DOHH2 (cell line): ENCODE results near the gene LRRN3.

Source experiments
- H3F3A ChIP-seq: fragments of 200-600 bp; sonication (generic), shearing (Covaris generic); 2 replicates; pipeline ENCODE4 v1.6.0; 2016; ENCODE audit warnings: antibody characterized with exemption, mild to moderate bottlenecking; ENCODE audit not compliant: control insufficient read depth, insufficient read depth
- H3K27ac ChIP-seq: fragments of 200-600 bp; sonication (generic); 2 replicates; pipeline ENCODE4 v1.5.1; 2014; ENCODE audit warnings: low read depth, mild to moderate bottlenecking, low read length, moderate library complexity
- H3K27me3 ChIP-seq: fragments of 200-600 bp; sonication (generic); 2 replicates; pipeline ENCODE4 v1.6.1; 2014; ENCODE audit warnings: mild to moderate bottlenecking, low read length, mixed read lengths; ENCODE audit not compliant: control insufficient read depth
- H3K36me3 ChIP-seq: fragments of 200-600 bp; sonication (generic); 2 replicates; pipeline ENCODE4 v1.6.1; 2014; ENCODE audit warnings: mild to moderate bottlenecking, low read length, moderate library complexity, mixed read lengths; ENCODE audit not compliant: control insufficient read depth
- H3K4me1 ChIP-seq: fragments of 200-600 bp; sonication (generic); 2 replicates; pipeline ENCODE4 v1.6.1; 2014; ENCODE audit warnings: mild to moderate bottlenecking, low read length, mixed read lengths; ENCODE audit not compliant: control insufficient read depth
- H3K4me2 ChIP-seq: fragments of 200-600 bp; sonication (generic); 2 replicates; pipeline ENCODE4 v1.6.0; 2014; ENCODE audit warnings: mild to moderate bottlenecking, low read length, moderate library complexity
- H3K4me3 ChIP-seq: fragments of 200-600 bp; sonication (generic); 2 replicates; pipeline ENCODE4 v1.5.1; 2014; ENCODE audit warnings: mild to moderate bottlenecking, low read length, mixed read lengths
- H3K79me2 ChIP-seq: fragments of 200-600 bp; sonication (generic); 2 replicates; pipeline ENCODE4 v1.6.1; 2014; ENCODE audit warnings: mild to moderate bottlenecking, low read length, mixed read lengths; ENCODE audit not compliant: control insufficient read depth
- H3K9me2 ChIP-seq: fragments of 200-600 bp; sonication (generic); replicated peaks from 2 replicates; pipeline ENCODE4 v1.6.1; 2014; ENCODE audit warnings: mild to moderate bottlenecking, low read length, mixed read lengths; ENCODE audit not compliant: control insufficient read depth
- H3K9me3 ChIP-seq: fragments of 200-600 bp; sonication (generic); 2 replicates; pipeline ENCODE4 v1.6.1; 2014; ENCODE audit warnings: antibody characterized with exemption, low read length, mixed read lengths; ENCODE audit not compliant: control insufficient read depth, insufficient read depth
- H4K20me1 ChIP-seq: fragments of 200-600 bp; sonication (generic); 2 replicates; pipeline ENCODE4 v1.6.0; 2014; ENCODE audit warnings: low read depth, mild to moderate bottlenecking, antibody characterized with exemption, low read length, moderate library complexity; ENCODE audit not compliant: control insufficient read depth, insufficient read depth
- CTCF ChIP-seq: fragments of 200-600 bp; sonication (generic); IDR thresholded peaks from one replicate; pipeline ENCODE4 v1.5.1; 2014; ENCODE audit warnings: antibody characterized with exemption, mild to moderate bottlenecking, low read depth, low read length; ENCODE audit not compliant: poor library complexity, severe bottlenecking
- EZH2phosphoT487 ChIP-seq: fragments of 200-600 bp; sonication (generic); IDR thresholded peaks from 2 replicates; pipeline ENCODE4 v1.6.1; 2017; ENCODE audit warnings: borderline replicate concordance, mild to moderate bottlenecking, antibody characterized with exemption, low read length, moderate library complexity, mixed read lengths

LRRN3 gene

GRCh38 chr7:111101856-111102646 is 11.1 kb downstream of the LRRN3 start:
- Histone ChIP-seq H3K36me3 (no peaks in the 10 kb centered on the region), H3K79me2 (no peaks in the 10 kb centered on the region), H3K9me3 (no peaks in the 10 kb centered on the region), H3K9me2 (no peaks in the 10 kb centered on the region), H3K27ac (no peak overlapping the region), H3K4me3 (no peak overlapping the region), H3K4me2 (no peak overlapping the region), H3F3A (no peaks in the 10 kb centered on the region), H3K4me1 (peaks cover 21% of the 10 kb centered on the region), H4K20me1 (no peaks in the 10 kb centered on the region), H3K27me3 (no peaks in the 10 kb centered on the region)
- TF ChIP-seq EZH2phosphoT487 (no peak), CTCF (no peak)

GRCh38 chr7:111103136-111103535 is 12.2 kb downstream of the LRRN3 start:
- Histone ChIP-seq H3K79me2 (no peaks in the 10 kb centered on the region), H3K36me3 (no peaks in the 10 kb centered on the region), H3K27ac (no peak overlapping the region), H3K9me3 (no peaks in the 10 kb centered on the region), H3K4me3 (no peak overlapping the region), H4K20me1 (no peaks in the 10 kb centered on the region), H3K4me2 (no peak overlapping the region), H3K4me1 (peaks cover 21% of the 10 kb centered on the region), H3F3A (no peaks in the 10 kb centered on the region), H3K9me2 (no peaks in the 10 kb centered on the region), H3K27me3 (no peaks in the 10 kb centered on the region)
- no peak for TF ChIP-seq CTCF
- TF ChIP-seq EZH2phosphoT487, result no peak

- no peak overlapping the region for H3K27ac ChIP-seq
- H3K9me2 ChIP-seq, result no peaks in the 10 kb centered on the region
- no peaks in the 10 kb centered on the region for H3K36me3 ChIP-seq
- H3F3A ChIP-seq, result no peaks in the 10 kb centered on the region
- TF ChIP-seq CTCF (no peak), EZH2phosphoT487 (no peak)
- no peaks in the 10 kb centered on the region for H3K9me3 ChIP-seq
- peaks cover 17% of the 10 kb centered on the region for H3K4me1 ChIP-seq
- no peaks in the 10 kb centered on the region for H3K79me2 ChIP-seq
- no peaks in the 10 kb centered on the region for H4K20me1 ChIP-seq
- peak overlapping the region; percentile 23 for H3K4me2 ChIP-seq
- no peaks in the 10 kb centered on the region for H3K27me3 ChIP-seq
- 0 out of 2 replicates have a peak overlapping the region, but pooled peaks have one; percentile 1 for H3K4me3 ChIP-seq
These were observed 12.8 kb downstream of the LRRN3 start for GRCh38 chr7:111103678-111104274.
